OCI-LY1 (cell line): ENCODE data around the gene TRIM40.

Experiments used
- CTCF ChIP-seq: fragments of 200-600 bp; sonication (generic), shearing (Covaris generic); IDR thresholded peaks from 2 replicates; pipeline ENCODE4 v1.5.1; 2017; ENCODE audit warnings: mild to moderate bottlenecking, antibody characterized with exemption, low read length, moderate library complexity, mixed read lengths
- EZH2 ChIP-seq: fragments of 200-600 bp; sonication (generic), shearing (Covaris generic); IDR thresholded peaks from 2 replicates; pipeline ENCODE4 v1.8.0; 2017; ENCODE audit warnings: borderline replicate concordance, mixed run types, mild to moderate bottlenecking, antibody characterized with exemption, low read length, moderate library complexity, mixed read lengths

- TF ChIP-seq EZH2 (no peak), CTCF (no peak)
These were observed 22.1 kb upstream of the TRIM40 start for GRCh38 chr6:30113841-30114240.
